MM.1S (cell line): Measurements from ENCODE around the gene CACNA1E.

Experiments
- DNase-seq: peaks from one replicate; pipeline ENCODE4 v3.0.0-alpha.2; 2015
- H2AFZ ChIP-seq: fragments of 300-600 bp; sonication (generic); 2 replicates; pipeline ENCODE4 v1.6.0; 2016; ENCODE audit warnings: antibody characterized with exemption, low read length
- H3F3A ChIP-seq: fragments of 300-600 bp; sonication (generic); 2 replicates; pipeline ENCODE4 v1.6.1; 2016; ENCODE audit warnings: mild to moderate bottlenecking, antibody characterized with exemption, low read length, moderate library complexity, mixed read lengths; ENCODE audit not compliant: insufficient read depth
- H3K27ac ChIP-seq: fragments of 300-600 bp; sonication (generic); 2 replicates; pipeline ENCODE4 v1.5.1; 2016; ENCODE audit warnings: mild to moderate bottlenecking, low read length
- H3K27me3 ChIP-seq: fragments of 300-600 bp; sonication (generic); replicated peaks from 2 replicates; pipeline ENCODE4 v1.6.0; 2016; ENCODE audit warnings: low read length; ENCODE audit not compliant: insufficient read depth
- H3K36me3 ChIP-seq: fragments of 300-600 bp; sonication (generic); replicated peaks from 2 replicates; pipeline ENCODE4 v1.6.1; 2016; ENCODE audit warnings: mild to moderate bottlenecking, low read length, mixed read lengths; ENCODE audit not compliant: insufficient read depth
- H3K4me1 ChIP-seq: fragments of 300-600 bp; sonication (generic); 2 replicates; pipeline ENCODE4 v1.6.1; 2016; ENCODE audit warnings: low read length, mixed read lengths
- H3K4me2 ChIP-seq: fragments of 300-600 bp; sonication (generic); 2 replicates; pipeline ENCODE4 v1.6.0; 2016; ENCODE audit warnings: low read depth, low read length
- H3K4me3 ChIP-seq: fragments of 300-600 bp; sonication (generic); 2 replicates; pipeline ENCODE4 v1.5.1; 2016; ENCODE audit warnings: low read length, mixed read lengths
- H3K79me2 ChIP-seq: fragments of 300-600 bp; sonication (generic); 2 replicates; pipeline ENCODE4 v1.6.1; 2016; ENCODE audit warnings: mixed run types, low read length, mixed read lengths
- H3K9ac ChIP-seq: fragments of 300-600 bp; sonication (generic); 2 replicates; pipeline ENCODE4 v1.6.1; 2016; ENCODE audit warnings: low read length, mixed read lengths
- H3K9me2 ChIP-seq: fragments of 300-600 bp; sonication (generic); replicated peaks from 2 replicates; pipeline ENCODE4 v1.6.1; 2016; ENCODE audit warnings: mild to moderate bottlenecking, low read length, mixed read lengths; ENCODE audit not compliant: insufficient read depth
- H3K9me3 ChIP-seq: fragments of 300-600 bp; sonication (generic); replicated peaks from 2 replicates; pipeline ENCODE4 v1.6.1; 2016; ENCODE audit warnings: mild to moderate bottlenecking, low read length, mixed read lengths; ENCODE audit not compliant: insufficient read depth
- H4K20me1 ChIP-seq: fragments of 300-600 bp; sonication (generic); 2 replicates; pipeline ENCODE4 v1.6.1; 2016; ENCODE audit warnings: mild to moderate bottlenecking, low read length, moderate library complexity, mixed read lengths; ENCODE audit not compliant: insufficient read depth
- EZH2 ChIP-seq: fragments of 300-600 bp; sonication (generic); optimal IDR thresholded peaks from 2 replicates; pipeline ENCODE3; 2017; ENCODE audit warnings: low read depth, mild to moderate bottlenecking, antibody characterized with exemption, low read length, mixed read lengths
- EZH2phosphoT487 ChIP-seq: fragments of 300-600 bp; sonication (generic); IDR thresholded peaks from 2 replicates; pipeline ENCODE4 v1.6.1; 2018; ENCODE audit warnings: antibody characterized with exemption, low read length
- TF ChIP-seq, protein P1 (sequence below): fragments of 300-600 bp; sonication (generic); IDR thresholded peaks from 2 replicates; pipeline ENCODE4 v1.5.1; 2016; ENCODE audit warnings: antibody characterized with exemption, low read length, mixed read lengths

Gene CACNA1E

GRCh38 chr1:181623850-181624249, 140.5 kb downstream of the CACNA1E start:
- no peaks in the 10 kb centered on the region for H3K36me3 ChIP-seq
- no peak overlapping the region for H2AFZ ChIP-seq
- H3F3A ChIP-seq = no peaks in the 10 kb centered on the region
- H3K9me3 ChIP-seq = no peaks in the 10 kb centered on the region
- H3K4me1 ChIP-seq = no peaks in the 10 kb centered on the region
- no peaks in the 10 kb centered on the region for H3K9me2 ChIP-seq
- H3K27ac ChIP-seq = no peak overlapping the region
- H3K4me3 ChIP-seq = no peak overlapping the region
- no peaks in the 10 kb centered on the region for H4K20me1 ChIP-seq
- no peak overlapping the region for H3K4me2 ChIP-seq
- DNase-seq = no peak
- H3K9ac ChIP-seq = no peak overlapping the region
- TF ChIP-seq, protein P1, sequence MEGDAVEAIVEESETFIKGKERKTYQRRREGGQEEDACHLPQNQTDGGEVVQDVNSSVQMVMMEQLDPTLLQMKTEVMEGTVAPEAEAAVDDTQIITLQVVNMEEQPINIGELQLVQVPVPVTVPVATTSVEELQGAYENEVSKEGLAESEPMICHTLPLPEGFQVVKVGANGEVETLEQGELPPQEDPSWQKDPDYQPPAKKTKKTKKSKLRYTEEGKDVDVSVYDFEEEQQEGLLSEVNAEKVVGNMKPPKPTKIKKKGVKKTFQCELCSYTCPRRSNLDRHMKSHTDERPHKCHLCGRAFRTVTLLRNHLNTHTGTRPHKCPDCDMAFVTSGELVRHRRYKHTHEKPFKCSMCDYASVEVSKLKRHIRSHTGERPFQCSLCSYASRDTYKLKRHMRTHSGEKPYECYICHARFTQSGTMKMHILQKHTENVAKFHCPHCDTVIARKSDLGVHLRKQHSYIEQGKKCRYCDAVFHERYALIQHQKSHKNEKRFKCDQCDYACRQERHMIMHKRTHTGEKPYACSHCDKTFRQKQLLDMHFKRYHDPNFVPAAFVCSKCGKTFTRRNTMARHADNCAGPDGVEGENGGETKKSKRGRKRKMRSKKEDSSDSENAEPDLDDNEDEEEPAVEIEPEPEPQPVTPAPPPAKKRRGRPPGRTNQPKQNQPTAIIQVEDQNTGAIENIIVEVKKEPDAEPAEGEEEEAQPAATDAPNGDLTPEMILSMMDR = no peak
- TF ChIP-seq EZH2 (no peak), EZH2phosphoT487 (no peak)
- no peaks in the 10 kb centered on the region for H3K79me2 ChIP-seq
- no peaks in the 10 kb centered on the region for H3K27me3 ChIP-seq

- Histone ChIP-seq H4K20me1 (no peaks in the 10 kb centered on the region), H3K79me2 (no peaks in the 10 kb centered on the region), H2AFZ (no peak overlapping the region), H3K4me3 (no peak overlapping the region), H3K27ac (no peak overlapping the region), H3K4me1 (no peaks in the 10 kb centered on the region), H3K36me3 (no peaks in the 10 kb centered on the region), H3F3A (no peaks in the 10 kb centered on the region), H3K9me2 (no peaks in the 10 kb centered on the region), H3K9me3 (no peaks in the 10 kb centered on the region), H3K9ac (no peak overlapping the region), H3K27me3 (no peaks in the 10 kb centered on the region), H3K4me2 (no peak overlapping the region)
- TF ChIP-seq, protein P1 = no peak
- no peak for TF ChIP-seq EZH2
- no peak for TF ChIP-seq EZH2phosphoT487
- DNase-seq = no peak
These were observed 143.1 kb downstream of the CACNA1E start for GRCh38 chr1:181626279-181626938.

GRCh38 chr1:181630398-181630797, 147.1 kb downstream of the CACNA1E start:
- Histone ChIP-seq H3K4me1 (no peaks in the 10 kb centered on the region), H3K9ac (no peak overlapping the region), H3K4me3 (no peak overlapping the region), H3K27ac (no peak overlapping the region), H3F3A (no peaks in the 10 kb centered on the region), H2AFZ (no peak overlapping the region), H3K9me2 (no peaks in the 10 kb centered on the region), H3K4me2 (no peak overlapping the region), H3K9me3 (no peaks in the 10 kb centered on the region), H4K20me1 (no peaks in the 10 kb centered on the region), H3K27me3 (no peaks in the 10 kb centered on the region), H3K36me3 (no peaks in the 10 kb centered on the region), H3K79me2 (no peaks in the 10 kb centered on the region)
- no peak for DNase-seq
- TF ChIP-seq, protein P1 = no peak
- no peak for TF ChIP-seq EZH2phosphoT487
- no peak for TF ChIP-seq EZH2
